H1 (cell line): ENCODE measurements around the gene HADHA.

Source experiments
- CBX8 ChIP-seq: fragments of 300-800, 300-1000 bp; sonication (generic); IDR thresholded peaks from 2 replicates; pipeline ENCODE4 v1.7.1; 2016; ENCODE audit warnings: low read depth, low read length, borderline replicate concordance
- CTCF ChIP-seq, 3 experiments: IDR thresholded peaks; 1 replicate in 2 of 3; 2 replicates in 1 of 3; pipeline versions ENCODE4 v1.5.1 to v1.6.1; 2011; ENCODE audit warnings: low read length in 3 of 3, mild to moderate bottlenecking in 3 of 3, inconsistent platforms in 2 of 3, low read depth in 1 of 3, moderate library complexity in 1 of 3; ENCODE audit not compliant: insufficient read depth in 1 of 3; ENCODE audit errors: control extremely low read depth in 1 of 3
- EGR1 ChIP-seq: IDR thresholded peaks from 2 replicates; pipeline ENCODE4 v1.6.1; 2011; ENCODE audit warnings: low read depth, low read length, borderline replicate concordance
- EZH2 ChIP-seq: fragments of 200-600 bp; sonication (generic); IDR thresholded peaks from 2 replicates; pipeline ENCODE4 v1.7.1; 2012; ENCODE audit warnings: low read depth, mild to moderate bottlenecking, moderate library complexity, low read length, inconsistent platforms; ENCODE audit not compliant: severe bottlenecking

- TF ChIP-seq EGR1 (no peak), CBX8 (no peak), EZH2 (no peak), CTCF (IDR thresholded peaks at IDR 0.05; ENCODE audit: control extremely low read depth in 1 of 3, insufficient read depth in 1 of 3, low read depth in 1 of 3, low read length in 3 of 3) (no peak)
These were observed 40.5 kb downstream of the HADHA start for GRCh38 chr2:26203906-26204305.
